A549 (cell line): ENCODE data around the gene HPGD. TPM values are rescaled to one million over a fixed set of nuclear protein-coding genes. Genes with fewer than 3 reads are reported as not detected.
A peak's percentile ranks its signal among the peaks of the same experiment; 100 is the strongest.

Source experiments
- ATAC-seq, 2 experiments: fragments of 200-7000 bp in 1 of 2; fragments of >200 bp in 1 of 2; cut with Nextera tagmentation in 1 of 2; cut with Tn5 transposase in 1 of 2; 3 replicates each; pipeline versions ENCODE4 v1.8.0 to v1.9.1; 2018 to 2020; ENCODE audit warnings: mild to moderate bottlenecking in 1 of 2, moderate library complexity in 1 of 2
- CTCF ChIA-PET: fragments of 300-600 bp; sonication (Branson Sonifier 250); formaldehyde crosslinking; extraction: SDS; loops from one replicate; lab custom pipeline; 2021; ENCODE audit warnings: antibody characterized with exemption, inconsistent platforms; lab: Yijun Ruan, JAX
- POLR2A ChIA-PET: fragments of 350-600 bp; formaldehyde crosslinking; extraction: SDS; loops from one replicate; lab custom pipeline; 2021; ENCODE audit warnings: antibody characterized with exemption, inconsistent platforms; lab: Yijun Ruan, JAX
- DNase-seq, 2 experiments: peaks; one replicate each; pipeline versions ENCODE4 v3.0.0 to v3.0.0-alpha.2; 2011 to 2016; ENCODE audit warnings: low read depth in 1 of 2, low spot score in 1 of 2
- FAIRE-seq: peaks from 2 replicates; lab custom pipeline; 2011; peaks lifted over from hg19 to GRCh38; lab: Jason Lieb, UNC
- H3K27ac ChIP-seq, 2 experiments: fragments of >200 bp; sonication (Bioruptor Twin); formaldehyde crosslinking; 3 replicates each; pipeline ENCODE4 v1.5.1; 2016 to 2017
- H3K4me1 ChIP-seq: fragments of >200 bp; sonication (Bioruptor Twin); formaldehyde crosslinking; 3 replicates; pipeline ENCODE4 v1.6.1; 2016
- H3K4me2 ChIP-seq: fragments of >200 bp; sonication (Bioruptor Twin); formaldehyde crosslinking; 3 replicates; pipeline ENCODE4 v1.6.1; 2016
- H3K4me3 ChIP-seq: fragments of >200 bp; sonication (Bioruptor Twin); formaldehyde crosslinking; 3 replicates; pipeline ENCODE4 v1.5.1; 2016
- H3K9me3 ChIP-seq: fragments of >200 bp; sonication (Bioruptor Twin); formaldehyde crosslinking; 3 replicates; pipeline ENCODE4 v1.6.1; 2016
- BCL3 ChIP-seq: fragments of >200 bp; sonication (Bioruptor Twin); formaldehyde crosslinking; IDR thresholded peaks from 3 replicates; pipeline ENCODE4 v1.6.1; 2016
- BHLHE40 ChIP-seq: IDR thresholded peaks from 2 replicates; pipeline ENCODE4 v1.6.1; 2012; ENCODE audit warnings: low read depth, low read length, inconsistent platforms
- CBX2 ChIP-seq: fragments of 200-600 bp; sonication (generic); IDR thresholded peaks from 2 replicates; pipeline ENCODE4 v1.6.1; 2016; ENCODE audit warnings: low read depth, mild to moderate bottlenecking, borderline replicate concordance
- CHD2 ChIP-seq: fragments of 150-350 bp; IDR thresholded peaks from 2 replicates; pipeline ENCODE4 v1.6.1; 2014; ENCODE audit warnings: low read length; ENCODE audit not compliant: partially characterized antibody
- FOSB ChIP-seq: fragments of 250-450 bp; sonication (Bioruptor Pico); IDR thresholded peaks from 2 replicates; pipeline ENCODE4 v1.5.0; 2020; ENCODE audit warnings: mild to moderate bottlenecking, moderate library complexity
- FOSL2 ChIP-seq, 2 experiments: fragments of 450-650 bp in 1 of 2; fragments of >200 bp in 1 of 2; sonication (Bioruptor Twin) in 1 of 2; formaldehyde crosslinking; IDR thresholded peaks; 2 replicates each; pipeline versions ENCODE4 v1.5.0 to v1.6.1; 2016 to 2020; ENCODE audit warnings: mild to moderate bottlenecking in 1 of 2, moderate library complexity in 1 of 2
- FOXS1 ChIP-seq: fragments of 250-450 bp; sonication (Bioruptor Pico); IDR thresholded peaks from 2 replicates; pipeline ENCODE4 v1.5.0; 2020; ENCODE audit warnings: mild to moderate bottlenecking, moderate library complexity
- GATA3 ChIP-seq: IDR thresholded peaks from 2 replicates; pipeline ENCODE4 v1.6.1; 2012; ENCODE audit warnings: borderline replicate concordance
- HDAC2 ChIP-seq: fragments of 200-600 bp; sonication (generic); IDR thresholded peaks from 2 replicates; pipeline ENCODE4 v1.6.1; 2016
- HEYL ChIP-seq: fragments of 250-450 bp; sonication (Bioruptor Pico); IDR thresholded peaks from 2 replicates; pipeline ENCODE4 v1.8.0; 2021; ENCODE audit warnings: mild to moderate bottlenecking, moderate library complexity
- HMGXB4 ChIP-seq: fragments of 250-450 bp; sonication (Bioruptor Pico); IDR thresholded peaks from 2 replicates; pipeline ENCODE4 v1.5.0; 2021; ENCODE audit warnings: mild to moderate bottlenecking, moderate library complexity, borderline replicate concordance
- HOXA7 ChIP-seq: fragments of 250-450 bp; sonication (Bioruptor Pico); IDR thresholded peaks from 2 replicates; pipeline ENCODE4 v1.5.0; 2020; ENCODE audit warnings: mild to moderate bottlenecking, moderate library complexity
- HOXB5 ChIP-seq: fragments of 250-450 bp; sonication (Bioruptor Pico); IDR thresholded peaks from 2 replicates; pipeline ENCODE4 v1.5.0; 2020; ENCODE audit warnings: mild to moderate bottlenecking, moderate library complexity
- JUN ChIP-seq, 2 experiments: fragments of >200 bp; sonication (Bioruptor Twin); formaldehyde crosslinking; IDR thresholded peaks; 2 replicates in 1 of 2; 3 replicates in 1 of 2; pipeline ENCODE4 v1.6.1; 2016 to 2017
- JUNB ChIP-seq: fragments of >200 bp; sonication (Bioruptor Twin); formaldehyde crosslinking; IDR thresholded peaks from 2 replicates; pipeline ENCODE4 v1.6.1; 2016
- KDM5A ChIP-seq: fragments of 200-600 bp; sonication (generic); IDR thresholded peaks from 2 replicates; pipeline ENCODE4 v1.6.1; 2016; ENCODE audit warnings: antibody characterized with exemption, mild to moderate bottlenecking
- MAFK ChIP-seq: fragments of 450-650 bp; IDR thresholded peaks from 2 replicates; pipeline ENCODE4 v1.6.1; 2014; ENCODE audit not compliant: partially characterized antibody
- MYC ChIP-seq: IDR thresholded peaks from 2 replicates; pipeline ENCODE4 v1.6.1; 2012; ENCODE audit warnings: mild to moderate bottlenecking, inconsistent platforms, low read length, improper control_type of control experiment, borderline replicate concordance
- NPAS2 ChIP-seq: fragments of 250-450 bp; sonication (Bioruptor Pico); IDR thresholded peaks from 2 replicates; pipeline ENCODE4 v1.8.0; 2022; ENCODE audit warnings: mild to moderate bottlenecking, moderate library complexity, borderline replicate concordance
- NR3C1 ChIP-seq: fragments of >200 bp; sonication (Bioruptor Twin); formaldehyde crosslinking; IDR thresholded peaks from 3 replicates; pipeline ENCODE4 v1.6.1; 2017
- RARB ChIP-seq: fragments of 250-450 bp; sonication (Bioruptor Pico); IDR thresholded peaks from 2 replicates; pipeline ENCODE4 v1.8.0; 2021; ENCODE audit warnings: mild to moderate bottlenecking, moderate library complexity
- RCOR1 ChIP-seq: fragments of 150-350 bp; IDR thresholded peaks from 2 replicates; pipeline ENCODE4 v1.6.1; 2014; ENCODE audit warnings: antibody characterized with exemption, low read length, low read depth
- RFX5 ChIP-seq: fragments of 450-650 bp; IDR thresholded peaks from 2 replicates; pipeline ENCODE4 v1.7.1; 2014; ENCODE audit warnings: antibody characterized with exemption, mild to moderate bottlenecking, moderate library complexity
- SMC3 ChIP-seq: fragments of >200 bp; sonication (Bioruptor Twin); formaldehyde crosslinking; IDR thresholded peaks from 3 replicates; pipeline ENCODE4 v1.6.1; 2018; ENCODE audit warnings: inconsistent platforms
- SREBF2 ChIP-seq: fragments of 450-650 bp; IDR thresholded peaks from 2 replicates; pipeline ENCODE4 v1.6.1; 2014; ENCODE audit warnings: mild to moderate bottlenecking, moderate library complexity
- TFCP2L1 ChIP-seq: fragments of 250-450 bp; sonication (Bioruptor Pico); IDR thresholded peaks from 2 replicates; pipeline ENCODE4 v1.5.0; 2021; ENCODE audit warnings: mild to moderate bottlenecking
- ZSCAN20 ChIP-seq: fragments of 250-450 bp; sonication (Bioruptor Pico); IDR thresholded peaks from 2 replicates; pipeline ENCODE4 v1.8.0; 2022; ENCODE audit warnings: mild to moderate bottlenecking, moderate library complexity
- WGBS: methylation state at CpG from one replicate; pipeline ENCODE4 v1.1.6; 2017; ENCODE audit errors: missing lambda C conversion rate; 5-methylcytosine and 5-hydroxymethylcytosine counted together
- polyA plus RNA-seq, 4 experiments: library from polyadenylated mRNA; depleted of rRNA in 3 of 4; stranded (reverse); fragments of >200 nt; fragmentation: RNase III in 1 of 4; extraction: RNeasy Plus Mini Kit Qiagen cat#74134 plus additional on column Dnase treatment in 1 of 4; gene quantifications; 2 replicates in 3 of 4; 3 replicates in 1 of 4; pipeline ENCODE4 v1.2.3, GENCODE V29; 2011 to 2017

The HPGD gene
- polyA plus RNA-seq, 2 of the 4 experiments (the other 2 are of a cell fraction): 114 to 127 TPM

GRCh38 chr4:174461466-174462106 is 60.7 kb downstream of the HPGD start (continued):
- TF ChIP-seq BCL3: no peak
- TF ChIP-seq NPAS2: no peak
- TF ChIP-seq FOSB (CRISPR knock-in tag): no peak
- no peak for TF ChIP-seq MYC
- peak; percentile 35 to 47; a peak in 1 of 5 replicates for TF ChIP-seq JUN (IDR thresholded peaks at IDR 0.05)
- TF ChIP-seq RCOR1: no peak
- TF ChIP-seq RARB (CRISPR knock-in tag): no peak
- no peak for TF ChIP-seq HOXB5 (CRISPR knock-in tag)
- peak; percentile 85 for TF ChIP-seq GATA3
- TF ChIP-seq, all 56 proteins: peak for 7

GRCh38 chr4:174460684-174461083 is 61.6 kb downstream of the HPGD start:
- peak overlapping the region; percentile 87 to 92 for H3K27ac ChIP-seq
- ChIA-PET CTCF (interaction anchor here (1.1 kb wide), 1 partner anchor 50 kb away, joined by 3 read pairs; no protein-coding TSS in a partner anchor), POLR2A (interaction anchor here (1.3 kb wide), 1 partner anchor 62 kb away, joined by 3 read pairs; the partner anchor contains the start of gene HPGD)
- FAIRE-seq (peak; percentile 13), ATAC-seq (peak in 1 of 2 experiments; percentile 55; a peak in 2 of 6 replicates), DNase-seq (no peak)
- TF ChIP-seq JUNB (0 out of 2 replicates have a peak, but pooled peaks have one; percentile 37), HMGXB4 (no peak), GATA3 (peak; percentile 61; the same call in 1 of the 2 replicates), FOSL2 (IDR thresholded peaks at IDR 0.05) (0 out of 2 replicates have a peak, but pooled peaks have one; percentile 17), FOSL2 (CRISPR knock-in tag; IDR thresholded peaks at IDR 0.05) (peak; percentile 47; the same call in 1 of the 2 replicates)
- 13% methylated on average over 1 of the region's 1 CpG for WGBS
- peaks cover 34% of the 10 kb centered on the region for H3K4me1 ChIP-seq
- no peak overlapping the region for H3K4me3 ChIP-seq
- peaks cover 8% of the 10 kb centered on the region; the same call in 2 of the 3 replicates for H3K9me3 ChIP-seq
- H3K4me2 ChIP-seq: peak overlapping the region; percentile 67

GRCh38 chr4:174457468-174457867 is 64.8 kb downstream of the HPGD start:
- POLR2A ChIA-PET: no interaction called here

GRCh38 chr4:174454815-174455473 is 67.3 kb downstream of the HPGD start:
- Histone ChIP-seq H3K4me1 (peaks cover 32% of the 10 kb centered on the region), H3K4me2 (no peak overlapping the region), H3K4me3 (no peak overlapping the region), H3K9me3 (no peaks in the 10 kb centered on the region), H3K27ac (peak overlapping the region in 1 of 2 experiments; percentile 57; a peak in 2 of 6 replicates)
- ChIA-PET CTCF (no interaction called here), POLR2A (no interaction called here)
- DNase-seq (no peak), ATAC-seq (no peak), FAIRE-seq (no peak)
- 86% methylated on average over 6 of the region's 6 CpGs for WGBS
- TF ChIP-seq HMGXB4: no peak
- TF ChIP-seq HEYL (CRISPR knock-in tag): no peak
- no peak for TF ChIP-seq CBX2
- no peak for TF ChIP-seq SREBF2
- TF ChIP-seq MAFK: no peak
- no peak for TF ChIP-seq FOXS1
- TF ChIP-seq KDM5A: no peak
- no peak for TF ChIP-seq TFCP2L1 (CRISPR knock-in tag)
- no peak for TF ChIP-seq NR3C1
- TF ChIP-seq RFX5: no peak
- no peak for TF ChIP-seq HOXA7 (CRISPR knock-in tag)
- no peak for TF ChIP-seq RCOR1
- TF ChIP-seq CHD2: no peak
- no peak for TF ChIP-seq HDAC2
- no peak for TF ChIP-seq ZSCAN20 (CRISPR knock-in tag)
- no peak for TF ChIP-seq BHLHE40

More at GRCh38 chr4:174457468-174457867, 64.8 kb downstream of the HPGD start:
- Histone ChIP-seq H3K4me3 (no peak overlapping the region), H3K4me1 (peaks cover 38% of the 10 kb centered on the region), H3K27ac (peak overlapping the region; percentile 13 to 63; a peak in 4 of 6 replicates), H3K9me3 (peaks cover under 1% of the 10 kb centered on the region; the same call in 1 of the 3 replicates), H3K4me2 (no peak overlapping the region)
- 87% methylated on average over 6 of the region's 6 CpGs for WGBS
- CTCF ChIA-PET: interaction anchor here (0.6 kb wide), 1 partner anchor 12 kb away, joined by 3 read pairs; no protein-coding TSS in a partner anchor
- DNase-seq (no peak), ATAC-seq (no peak), FAIRE-seq (no peak)
- TF ChIP-seq FOXS1 (no peak), SMC3 (no peak)
